Measurements from ENCODE around the gene MXD4. TPM values are rescaled to one million over a fixed set of nuclear protein-coding genes. Genes with fewer than 3 reads are reported as not detected.

MXD4 gene
- total and polyA plus RNA-seq, 2 of the 13 experiments (the other 11 are each of a cell fraction or from before 2014, with no cell fraction given) = 29.0 to 31.3 TPM

GRCh38 chr4:2241410-2242353, 20.2 kb downstream of the MXD4 start, which contains the start of the genes HAUS3 and POLN (continued):
- TF ChIP-seq, protein P1, sequence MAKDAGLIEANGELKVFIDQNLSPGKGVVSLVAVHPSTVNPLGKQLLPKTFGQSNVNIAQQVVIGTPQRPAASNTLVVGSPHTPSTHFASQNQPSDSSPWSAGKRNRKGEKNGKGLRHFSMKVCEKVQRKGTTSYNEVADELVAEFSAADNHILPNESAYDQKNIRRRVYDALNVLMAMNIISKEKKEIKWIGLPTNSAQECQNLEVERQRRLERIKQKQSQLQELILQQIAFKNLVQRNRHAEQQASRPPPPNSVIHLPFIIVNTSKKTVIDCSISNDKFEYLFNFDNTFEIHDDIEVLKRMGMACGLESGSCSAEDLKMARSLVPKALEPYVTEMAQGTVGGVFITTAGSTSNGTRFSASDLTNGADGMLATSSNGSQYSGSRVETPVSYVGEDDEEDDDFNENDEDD (CRISPR knock-in tag; IDR thresholded peaks at IDR 0.05; ENCODE audit: borderline replicate concordance) = peak; percentile 97
- TF ChIP-seq TP53 (CRISPR knock-in tag; conservative IDR thresholded peaks at IDR 0.05) (no peak), ARNT2 (CRISPR knock-in tag; IDR thresholded peaks at IDR 0.05; ENCODE audit: low read depth) (peak; percentile 58; the same call in 1 of the 2 replicates), GMEB1 (CRISPR knock-in tag; IDR thresholded peaks at IDR 0.05; ENCODE audit: borderline replicate concordance) (peak; percentile 93), ADNP (CRISPR knock-in tag; IDR thresholded peaks at IDR 0.05) (no peak), KAT8 (CRISPR knock-in tag; IDR thresholded peaks at IDR 0.05) (peak; percentile 80), MED1 (CRISPR knock-in tag; IDR thresholded peaks at IDR 0.05) (peak; percentile 14)
- TF ChIP-seq, protein P2, sequence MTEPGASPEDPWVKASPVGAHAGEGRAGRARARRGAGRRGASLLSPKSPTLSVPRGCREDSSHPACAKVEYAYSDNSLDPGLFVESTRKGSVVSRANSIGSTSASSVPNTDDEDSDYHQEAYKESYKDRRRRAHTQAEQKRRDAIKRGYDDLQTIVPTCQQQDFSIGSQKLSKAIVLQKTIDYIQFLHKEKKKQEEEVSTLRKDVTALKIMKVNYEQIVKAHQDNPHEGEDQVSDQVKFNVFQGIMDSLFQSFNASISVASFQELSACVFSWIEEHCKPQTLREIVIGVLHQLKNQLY (CRISPR knock-in tag; IDR thresholded peaks at IDR 0.05) = peak; percentile 62

Data from HepG2 (cell line).